Keratinocyte (primary cell): ENCODE results near the gene CENPO. TPM values are rescaled to one million over a fixed set of nuclear protein-coding genes. Genes with fewer than 3 reads are reported as not detected.
"Not testable (repeated sequence)": the region's sequence is repeated elsewhere in the genome, so short reads cannot be mapped to it uniquely, and the experiment has no call there.

Experiments
- DNase-seq: peaks from one replicate; pipeline ENCODE4 v3.0.0-alpha.2; 2011; ENCODE audit warnings: low read depth, missing footprints, low spot score
- FAIRE-seq: peaks from 2 replicates; lab custom pipeline; 2011; peaks lifted over from hg19 to GRCh38; lab: Jason Lieb, UNC
- H2AFZ ChIP-seq: 2 replicates; pipeline ENCODE4 v1.6.0; 2012; ENCODE audit warnings: low read length, control low read depth, inconsistent platforms; ENCODE audit not compliant: control insufficient read depth
- H3K27ac ChIP-seq: 2 replicates; pipeline ENCODE4 v1.5.1; 2011; ENCODE audit warnings: low read length; ENCODE audit not compliant: control insufficient read depth, insufficient read depth
- H3K27me3 ChIP-seq: 3 replicates; pipeline ENCODE4 v1.6.0; 2011; ENCODE audit warnings: low read length; ENCODE audit not compliant: control insufficient read depth, insufficient read depth; ENCODE audit errors: extremely low read depth
- H3K36me3 ChIP-seq, 2 experiments: 2 replicates in 1 of 2; 3 replicates in 1 of 2; pipeline ENCODE4 v1.5.1; 2011; ENCODE audit warnings: low read length in 2 of 2, mild to moderate bottlenecking in 1 of 2; ENCODE audit not compliant: control insufficient read depth in 2 of 2, insufficient read depth in 2 of 2; ENCODE audit errors: extremely low read depth in 1 of 2
- H3K4me1 ChIP-seq: 3 replicates; pipeline ENCODE4 v1.5.1; 2011; ENCODE audit warnings: low read length; ENCODE audit not compliant: control insufficient read depth, insufficient read depth; ENCODE audit errors: extremely low read depth
- H3K4me2 ChIP-seq: 3 replicates; pipeline ENCODE4 v1.6.0; 2011; ENCODE audit warnings: low read depth, low read length; ENCODE audit not compliant: control insufficient read depth, insufficient read depth; ENCODE audit errors: extremely low read depth
- H3K4me3 ChIP-seq, 3 experiments: fragments of 200-600 bp in 1 of 3; sonication (generic) in 1 of 3; 2 replicates in 2 of 3; 3 replicates in 1 of 3; pipeline ENCODE4 v1.5.1; 2011 to 2016; ENCODE audit warnings: low read length in 3 of 3, mild to moderate bottlenecking in 3 of 3, control low read depth in 2 of 3, inconsistent platforms in 1 of 3, low read depth in 1 of 3, mixed read lengths in 1 of 3, mixed run types in 1 of 3, moderate library complexity in 1 of 3; ENCODE audit not compliant: control insufficient read depth in 2 of 3, insufficient read depth in 2 of 3; ENCODE audit errors: extremely low read depth in 1 of 3
- H3K79me2 ChIP-seq: 2 replicates; pipeline ENCODE4 v1.6.0; 2012; ENCODE audit warnings: low read length; ENCODE audit not compliant: control insufficient read depth, insufficient read depth
- H3K9ac ChIP-seq: 3 replicates; pipeline ENCODE4 v1.6.0; 2011; ENCODE audit warnings: low read length; ENCODE audit not compliant: control insufficient read depth, insufficient read depth; ENCODE audit errors: extremely low read depth
- H3K9me1 ChIP-seq: 3 replicates; pipeline ENCODE4 v1.6.0; 2011; ENCODE audit warnings: low read length; ENCODE audit not compliant: control insufficient read depth, insufficient read depth; ENCODE audit errors: extremely low read depth
- H3K9me3 ChIP-seq: 2 replicates; pipeline ENCODE4 v1.5.1; 2012; ENCODE audit warnings: low read depth, low read length; ENCODE audit not compliant: control insufficient read depth
- H4K20me1 ChIP-seq: 3 replicates; pipeline ENCODE4 v1.6.0; 2011; ENCODE audit warnings: low read length; ENCODE audit not compliant: control insufficient read depth, insufficient read depth; ENCODE audit errors: extremely low read depth
- CTCF ChIP-seq, 3 experiments: IDR thresholded peaks in 1 of 3; conservative IDR thresholded peaks in 1 of 3; optimal IDR thresholded peaks in 1 of 3; 2 replicates in 2 of 3; 3 replicates in 1 of 3; pipeline versions ENCODE3 to v1.5.1; 2011; ENCODE audit warnings: low read length in 3 of 3, mild to moderate bottlenecking in 3 of 3, moderate library complexity in 2 of 3, control low read depth in 1 of 3, inconsistent platforms in 1 of 3; ENCODE audit not compliant: insufficient read depth in 2 of 3; ENCODE audit errors: extremely low read depth in 1 of 3
- EZH2 ChIP-seq: IDR thresholded peaks from one replicate; pipeline ENCODE4 v1.6.1; 2012; ENCODE audit warnings: inconsistent platforms, mild to moderate bottlenecking, low read length, moderate library complexity
- dilution Hi-C: fragments of 300-500 bp; cut with MboI; formaldehyde crosslinking; loops from one replicate; pipeline ENCODE4 v1.7.0; 2020; ENCODE audit warnings: low sequenced_read_pairs; ENCODE audit not compliant: extremely low pct_ligation_motif_present
- polyA plus RNA-seq, 5 experiments: library from polyadenylated mRNA; depleted of rRNA in 3 of 5; stranded (reverse) in 3 of 5; stranded (forward) in 1 of 5; unstranded in 1 of 5; fragments of >200 nt; gene quantifications; 1 replicate in 1 of 5; 2 replicates in 3 of 5; 3 replicates in 1 of 5; pipeline versions ENCODE4 v1.2.1 to v1.2.3, GENCODE V29; 2011 to 2012; ENCODE audit warnings: missing spikeins in 2 of 5, low read depth in 1 of 5, low replicate concordance in 1 of 5

Gene CENPO
- polyA plus RNA-seq, 1 donor (not counting 4 experiments of a cell fraction or from before 2014, with no cell fraction given): 12.1 TPM

GRCh38 chr2:24805811-24806660, 12.8 kb downstream of the CENPO start:
- H4K20me1 ChIP-seq, H3K27me3 ChIP-seq, H3K9me3 ChIP-seq, H3K4me3 ChIP-seq, dilution Hi-C loops, DNase-seq, FAIRE-seq, H3K4me1 ChIP-seq, H3K9me1 ChIP-seq, H3K4me2 ChIP-seq, H3K9ac ChIP-seq, H3K36me3 ChIP-seq, H2AFZ ChIP-seq: not testable (repeated sequence)
- Histone ChIP-seq H3K27ac (peak overlapping the region; percentile 47), H3K79me2 (peaks cover 41% of the 10 kb centered on the region)

- TF ChIP-seq CTCF (optimal IDR thresholded peaks at IDR 0.05 in 1 of 3, IDR thresholded peaks at IDR 0.05 in 1 of 3, conservative IDR thresholded peaks at IDR 0.05 in 1 of 3; ENCODE audit: extremely low read depth in 1 of 3, insufficient read depth in 2 of 3, low read length in 3 of 3): no peak
- TF ChIP-seq EZH2: no peak
- Histone ChIP-seq H3K79me2 (peaks cover 42% of the 10 kb centered on the region), H3K9ac (no peak overlapping the region), H3K27me3 (no peaks in the 10 kb centered on the region), H4K20me1 (no peaks in the 10 kb centered on the region), H3K4me1 (peaks cover 5% of the 10 kb centered on the region), H3K36me3 (peaks cover 0 to 3% of the 10 kb centered on the region in 2 experiments), H3K4me2 (no peak overlapping the region), H3K9me1 (no peaks in the 10 kb centered on the region), H3K27ac (peak overlapping the region; percentile 47), H2AFZ (no peak overlapping the region), H3K4me3 (no peak overlapping the region), H3K9me3 (no peaks in the 10 kb centered on the region)
- dilution Hi-C loops: no loop called here
- DNase-seq (no peak), FAIRE-seq (no peak)
Measured at GRCh38 chr2:24806661-24807036, 13.4 kb downstream of the CENPO start.
